GM19351 (cell line): ENCODE results near the gene TTLL5.
A peak's percentile ranks its signal among the peaks of the same experiment; 100 is the strongest.

Experiments
- ATAC-seq: cut with Tn5 transposase; IDR thresholded peaks from one replicate; pipeline ENCODE4 v1.9.1; 2021; ENCODE audit warnings: mild to moderate bottlenecking, moderate library complexity; ENCODE audit not compliant: unreplicated experiment

TTLL5 gene

GRCh38 chr14:75697386-75697785 lies 36.3 kb downstream of the TTLL5 start:
- ATAC-seq: no peak

DNA sequence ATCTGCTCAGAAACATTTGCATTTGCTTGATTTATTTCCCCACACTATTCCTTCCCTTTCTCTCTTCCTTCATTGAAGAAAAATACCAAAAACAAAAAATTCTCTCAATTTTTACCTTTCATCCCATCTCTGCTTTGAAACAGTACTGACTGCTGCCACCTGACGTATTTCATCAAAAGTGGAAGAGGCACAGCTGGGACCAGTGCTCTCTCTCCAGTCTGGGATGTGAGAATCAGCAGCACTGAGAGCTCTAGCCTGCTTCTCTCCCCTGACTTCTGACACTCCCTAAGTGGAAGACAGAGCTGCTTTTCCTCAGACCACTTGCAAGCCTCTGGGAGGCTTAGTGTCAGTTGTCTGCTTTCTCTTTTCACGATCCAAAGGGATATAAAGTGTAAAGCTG lies 36.9 kb downstream of the TTLL5 start:
- no peak for ATAC-seq

- ATAC-seq: no peak
These were observed 38.3 kb downstream of the TTLL5 start for GRCh38 chr14:75699331-75699730.

GRCh38 chr14:75700295-75700694 lies 39.2 kb downstream of the TTLL5 start:
- no peak for ATAC-seq

- ATAC-seq: no peak
These were observed 41.1 kb downstream of the TTLL5 start for GRCh38 chr14:75702122-75702521.

DNA sequence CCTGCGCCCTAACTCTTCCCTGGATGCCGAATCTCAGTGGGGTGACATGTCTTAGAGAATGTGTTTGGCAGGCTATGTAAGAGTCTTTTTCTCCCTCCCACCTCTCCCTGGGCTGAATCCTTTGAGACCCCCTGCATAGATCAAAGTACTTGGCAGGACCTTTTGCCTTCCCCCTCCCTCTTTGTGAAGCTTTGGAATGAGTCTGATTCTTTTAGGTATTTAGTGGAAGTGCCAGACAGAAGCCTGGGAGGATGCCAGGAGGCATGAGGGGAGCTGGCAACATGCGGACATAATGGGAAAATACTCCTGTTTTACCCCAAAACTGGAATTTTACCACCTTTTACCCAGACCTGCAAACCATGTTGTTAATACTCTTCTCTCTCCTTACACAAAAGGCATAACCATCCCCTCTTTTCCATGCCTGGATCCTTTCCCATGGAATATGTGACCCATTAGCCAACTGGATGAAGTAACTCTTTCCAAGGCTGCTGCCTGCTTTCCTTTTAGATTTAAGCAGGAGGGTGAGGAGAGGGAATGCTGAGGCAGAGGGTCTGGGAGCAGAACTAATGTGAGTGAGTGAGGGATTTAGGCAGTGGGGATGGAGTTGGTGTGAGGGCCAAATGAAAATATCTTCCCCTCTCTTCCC lies 41.7 kb downstream of the TTLL5 start:
- no peak for ATAC-seq

- no peak for ATAC-seq
These were observed 42.4 kb downstream of the TTLL5 start for GRCh38 chr14:75703467-75703866.

GRCh38 chr14:75705014-75705413 lies 44.0 kb downstream of the TTLL5 start:
- no peak for ATAC-seq

GRCh38 chr14:75709207-75709812 lies 48.3 kb downstream of the TTLL5 start:
- no peak for ATAC-seq

GRCh38 chr14:75711105-75711795 lies 50.2 kb downstream of the TTLL5 start:
- no peak for ATAC-seq

DNA sequence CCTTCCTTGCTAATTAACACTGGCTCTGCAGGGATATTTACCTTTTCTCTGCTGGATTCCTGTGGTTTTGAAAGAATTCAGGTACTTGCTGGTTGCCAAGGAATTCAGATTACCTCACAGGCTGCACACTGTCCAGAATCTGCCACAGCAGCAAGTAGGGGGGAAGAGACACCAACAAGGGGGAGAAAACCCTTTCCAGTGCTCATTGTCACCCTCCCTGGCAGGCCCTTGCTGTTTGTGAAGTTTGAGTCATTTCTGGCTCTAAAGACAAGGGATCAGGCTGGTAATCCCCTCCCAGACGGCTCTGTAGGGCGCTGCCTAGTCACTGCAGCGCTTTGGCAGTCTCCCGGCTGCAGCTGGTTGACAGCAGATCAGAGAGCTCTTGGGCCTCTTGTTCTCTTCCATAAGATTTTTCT lies 50.8 kb downstream of the TTLL5 start:
- no peak for ATAC-seq

DNA sequence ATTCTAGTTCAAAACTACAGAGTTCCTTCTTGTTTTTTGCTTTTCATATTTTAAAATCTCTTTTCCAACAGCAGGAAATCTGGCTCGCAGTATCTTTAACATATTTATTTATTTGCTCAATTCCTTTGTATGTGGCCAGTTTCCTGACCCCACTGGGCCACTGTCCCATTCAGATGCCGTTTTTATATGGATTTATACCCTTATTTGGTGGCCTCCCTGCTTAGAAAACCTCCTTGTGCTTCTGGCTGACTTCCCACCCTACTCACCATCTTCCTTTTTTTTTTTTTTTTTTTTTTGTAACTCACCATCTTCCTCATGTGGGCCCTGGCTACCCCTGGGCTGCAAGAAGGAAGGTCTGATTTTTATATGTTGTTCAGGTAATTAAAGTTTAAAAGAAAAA lies 53.9 kb downstream of the TTLL5 start:
- no peak for ATAC-seq

GRCh38 chr14:75715926-75716780 lies 55.1 kb downstream of the TTLL5 start:
- no peak for ATAC-seq

- no peak for ATAC-seq
These were observed 56.7 kb downstream of the TTLL5 start for GRCh38 chr14:75717729-75718128.

GRCh38 chr14:75718199-75718598 lies 57.2 kb downstream of the TTLL5 start:
- ATAC-seq: no peak

GRCh38 chr14:75720116-75720515 lies 59.1 kb downstream of the TTLL5 start:
- no peak for ATAC-seq

DNA sequence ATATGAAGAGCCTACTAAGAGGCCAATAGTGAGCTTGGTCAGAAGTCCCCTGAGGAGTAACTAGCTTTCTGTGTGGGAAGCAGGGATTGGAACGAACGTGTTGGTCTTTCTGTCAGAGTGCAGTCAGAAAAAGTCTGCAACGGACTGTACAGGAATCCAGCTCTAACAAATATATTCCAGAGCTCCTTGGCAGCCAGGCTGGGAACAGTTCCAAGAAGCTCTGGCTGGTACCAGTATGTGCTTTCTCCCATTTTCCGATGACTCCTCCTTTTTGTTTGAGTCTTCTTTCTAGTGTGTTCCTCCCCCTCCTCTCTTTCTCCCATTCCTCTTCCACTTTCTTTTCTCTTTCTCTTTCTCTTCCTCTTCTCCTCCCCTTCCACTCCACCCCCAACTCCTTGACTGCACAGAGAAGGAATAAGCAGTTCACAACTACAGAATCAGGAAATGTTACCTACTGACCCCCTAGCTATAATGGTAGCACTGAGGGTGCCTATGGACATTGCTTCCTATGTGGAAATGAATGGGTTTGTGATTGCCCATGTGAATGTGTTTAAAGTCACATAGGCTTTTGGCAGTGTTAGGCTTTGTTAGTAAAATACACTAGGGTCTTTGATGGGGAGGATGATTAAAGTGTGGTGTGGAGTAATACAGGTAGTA lies 59.9 kb downstream of the TTLL5 start:
- ATAC-seq: no peak

GRCh38 chr14:75723716-75724115 lies 62.7 kb downstream of the TTLL5 start:
- no peak for ATAC-seq

- peak; percentile 60 for ATAC-seq
These were observed 63.6 kb downstream of the TTLL5 start for GRCh38 chr14:75724414-75725204.

GRCh38 chr14:75725481-75725880 lies 64.4 kb downstream of the TTLL5 start:
- no peak for ATAC-seq
